GM19452 (cell line): ENCODE measurements around the gene CDC42BPA.
"Not testable (repeated sequence)": the region's sequence is repeated elsewhere in the genome, so short reads cannot be mapped to it uniquely, and the experiment has no call there.

Experiments used
- ATAC-seq: cut with Tn5 transposase; IDR thresholded peaks from one replicate; pipeline ENCODE4 v1.9.1; 2021; ENCODE audit not compliant: unreplicated experiment

The CDC42BPA gene

DNA sequence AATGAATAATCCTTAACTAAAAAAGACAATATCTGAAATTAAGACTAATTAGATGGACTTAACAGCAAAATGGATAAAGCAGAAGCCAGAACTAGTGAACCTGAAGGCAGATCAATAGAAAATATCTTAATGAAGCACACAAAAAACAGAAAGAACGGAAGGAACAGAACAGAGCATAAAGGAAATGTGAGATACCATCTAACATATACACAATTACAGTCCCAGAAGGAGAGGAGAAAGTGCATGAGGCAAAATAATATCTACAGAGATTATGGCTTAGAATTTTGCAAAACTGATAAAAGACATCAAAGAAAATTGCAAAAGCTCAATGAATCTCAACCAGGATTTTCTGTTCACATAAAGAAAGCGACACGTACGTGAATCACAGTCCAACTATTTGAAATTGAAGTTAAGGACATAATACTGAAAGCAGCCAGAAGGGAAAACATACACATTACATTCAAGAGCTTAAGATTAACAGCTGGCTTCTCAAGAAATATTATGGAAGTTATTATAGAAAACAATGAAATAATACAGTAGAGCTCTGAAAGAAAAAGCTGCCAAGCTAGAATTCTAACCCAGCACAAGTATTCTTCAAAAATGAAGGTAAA, 182.0 kb downstream of the CDC42BPA start:
- ATAC-seq = no peak

DNA sequence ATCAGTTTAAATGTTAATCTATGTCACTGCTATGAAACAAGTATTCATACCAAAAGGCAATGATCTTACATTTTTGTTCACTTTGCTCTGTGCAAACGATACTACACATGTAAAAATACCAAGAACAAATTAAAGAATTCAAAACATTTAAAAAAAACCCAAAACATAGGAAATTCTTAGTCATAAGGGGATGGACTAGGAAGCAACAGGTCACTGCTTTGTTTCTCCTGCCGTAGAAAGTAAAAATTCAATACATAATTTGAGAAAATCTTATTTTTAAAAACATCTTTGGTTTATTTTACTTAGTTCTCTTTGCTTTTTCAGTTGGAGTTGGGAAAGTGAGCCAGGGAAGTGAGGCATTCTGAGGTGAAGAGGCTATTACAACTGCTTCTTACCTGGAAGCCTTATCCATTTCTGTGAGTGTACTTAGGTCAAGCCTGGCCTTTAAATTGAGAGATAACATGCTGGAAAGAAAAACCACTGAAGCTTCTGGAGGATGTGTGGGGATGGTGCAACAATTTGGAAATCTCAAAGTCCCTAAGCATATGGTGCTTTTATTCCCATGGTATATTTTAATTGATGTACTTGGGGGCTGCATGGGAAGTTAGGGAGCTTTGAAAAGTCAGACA, 183.5 kb downstream of the CDC42BPA start:
- ATAC-seq = no peak

DNA sequence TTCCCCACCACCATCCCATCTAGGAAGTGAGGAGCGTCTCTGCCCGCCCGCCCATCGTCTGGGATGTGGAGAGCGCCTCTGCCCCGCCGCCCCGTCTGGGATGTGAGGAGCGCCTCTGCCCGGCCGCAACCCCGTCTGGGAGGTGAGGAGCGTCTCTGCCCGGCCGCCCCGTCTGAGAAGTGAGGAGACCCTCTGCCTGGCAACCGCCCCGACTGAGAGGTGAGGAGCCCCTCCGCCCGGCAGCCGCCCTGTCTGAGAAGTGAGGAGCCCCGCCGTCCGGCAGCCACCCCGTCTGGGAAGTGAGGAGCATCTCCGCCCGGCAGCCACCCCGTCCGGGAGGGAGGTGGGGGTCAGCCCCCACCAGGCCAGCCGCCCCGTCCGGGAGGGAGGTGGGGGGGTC, 185.6 kb downstream of the CDC42BPA start:
- ATAC-seq = not testable (repeated sequence)

DNA sequence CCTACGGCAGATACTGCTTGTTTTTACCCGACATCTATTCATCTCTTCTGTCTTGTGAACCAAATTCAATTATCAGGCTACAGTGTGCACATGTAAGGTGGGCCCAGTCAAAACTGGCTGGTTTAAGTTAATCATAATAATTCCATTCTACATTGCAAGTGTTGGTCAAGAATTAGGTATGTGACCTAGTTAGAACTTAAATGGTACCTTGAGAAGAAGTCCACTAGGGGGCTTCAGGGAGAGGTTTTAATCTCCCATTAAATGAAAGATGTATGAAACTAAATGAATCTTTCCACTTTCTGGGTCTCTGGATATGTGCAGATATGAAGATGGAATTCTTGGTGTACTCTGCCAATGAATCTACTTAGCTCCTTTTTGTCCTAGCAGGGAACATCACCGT, 187.1 kb downstream of the CDC42BPA start:
- no peak for ATAC-seq

DNA sequence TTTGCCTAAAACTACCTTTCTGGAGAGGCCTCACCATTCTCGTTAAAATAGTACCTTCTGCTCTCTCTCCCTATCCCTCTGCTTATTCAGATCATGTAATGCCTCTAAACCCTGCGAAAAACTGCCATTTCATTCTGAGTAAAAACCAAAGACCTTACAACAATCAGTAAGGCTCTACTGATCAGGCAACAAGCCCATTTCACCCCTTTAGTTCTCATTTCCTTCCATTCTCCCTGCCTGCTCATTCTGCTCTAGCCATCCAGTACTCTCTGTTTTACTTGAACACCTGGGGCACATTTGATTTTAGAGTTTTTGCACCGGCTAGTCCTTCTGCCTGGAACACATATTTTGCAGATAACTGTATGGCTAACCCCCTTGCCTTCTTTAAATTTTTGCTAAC, 190.4 kb downstream of the CDC42BPA start:
- ATAC-seq = no peak

DNA sequence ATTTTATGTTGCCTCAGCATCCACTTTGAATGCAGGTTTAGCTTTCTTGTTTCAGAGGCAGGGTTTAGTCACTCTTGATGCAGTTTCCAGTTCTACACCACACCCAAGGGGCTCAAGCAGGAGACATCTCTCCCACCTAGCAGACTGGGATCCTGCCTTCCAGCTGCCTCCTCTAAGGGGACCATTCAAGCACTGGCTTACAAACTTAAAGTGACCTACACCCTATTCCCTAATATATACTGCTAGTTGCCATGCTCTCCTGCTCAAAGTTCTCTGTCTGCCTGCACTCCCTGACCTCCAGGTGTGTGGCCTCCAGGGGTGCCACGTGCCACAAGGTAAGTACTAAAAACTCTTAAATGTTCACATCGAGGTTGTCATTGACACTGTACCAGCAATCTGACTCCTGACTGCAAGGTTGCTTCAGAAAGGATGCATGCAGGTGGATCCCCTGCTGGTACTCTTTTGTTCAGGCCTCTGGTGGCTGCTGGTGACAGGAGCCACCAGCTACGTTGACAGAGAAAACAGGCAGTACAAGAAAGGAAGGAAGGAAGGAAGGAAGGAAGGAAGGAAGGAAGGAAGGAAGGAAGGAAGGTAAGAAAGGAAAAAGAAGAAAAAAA, 192.3 kb downstream of the CDC42BPA start:
- no peak for ATAC-seq

DNA sequence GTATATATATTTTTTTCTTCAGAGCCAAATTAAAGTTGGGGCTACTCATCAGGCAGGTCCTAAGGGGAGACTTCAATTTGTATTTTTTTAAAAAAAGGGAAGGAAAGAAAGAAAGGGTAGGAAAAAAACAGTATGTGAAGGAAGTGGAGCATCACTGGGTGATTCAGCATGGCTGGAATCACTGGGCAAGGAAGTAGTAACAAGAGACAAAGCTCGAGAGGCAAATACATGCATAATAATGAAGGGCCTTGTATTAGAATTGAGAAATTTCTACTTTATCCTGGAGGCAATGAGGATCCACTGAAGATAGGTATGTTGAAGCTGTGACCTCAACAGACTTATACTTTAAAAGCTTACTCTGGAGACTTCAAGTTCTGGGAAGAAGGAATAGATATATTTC, 193.8 kb downstream of the CDC42BPA start:
- ATAC-seq = no peak

DNA sequence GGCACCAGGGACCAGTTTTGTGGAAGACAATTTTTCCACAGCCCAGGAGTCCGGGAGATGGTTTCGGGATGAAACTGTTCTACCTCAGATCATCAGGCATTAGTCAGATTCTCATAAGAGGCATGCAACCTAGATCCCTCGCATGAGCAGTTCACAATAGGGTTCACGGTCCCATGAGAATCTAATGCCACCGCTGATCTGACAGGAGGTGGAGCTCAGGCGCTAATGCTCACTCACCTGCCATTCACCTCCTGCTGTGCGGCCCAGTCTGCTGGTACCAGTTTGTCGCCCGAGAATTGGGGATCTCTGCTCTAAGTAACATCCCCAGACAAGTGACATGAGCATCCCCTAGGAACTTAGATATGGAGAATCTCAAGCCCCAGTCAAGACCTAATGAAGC, 197.5 kb downstream of the CDC42BPA start:
- no peak for ATAC-seq

DNA sequence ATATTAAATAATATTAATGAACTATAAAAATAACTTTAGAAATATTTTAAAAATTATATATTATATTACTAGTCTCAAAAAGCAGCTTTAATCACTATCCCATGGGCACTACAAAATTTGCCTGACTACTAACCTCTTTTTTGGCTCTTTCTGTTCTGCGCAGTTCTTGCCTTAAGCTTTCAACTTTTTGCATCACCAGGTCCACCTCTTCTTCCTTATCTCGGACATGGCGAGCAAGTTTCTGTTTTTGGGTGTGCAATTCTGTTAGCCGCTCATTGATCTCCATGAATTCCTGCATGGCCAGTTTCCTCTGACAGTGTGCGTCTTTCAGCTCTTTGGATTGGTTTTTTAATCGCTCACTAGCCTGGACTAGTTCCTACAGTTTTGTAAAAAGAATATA, 205.8 kb downstream of the CDC42BPA start:
- ATAC-seq = no peak

DNA sequence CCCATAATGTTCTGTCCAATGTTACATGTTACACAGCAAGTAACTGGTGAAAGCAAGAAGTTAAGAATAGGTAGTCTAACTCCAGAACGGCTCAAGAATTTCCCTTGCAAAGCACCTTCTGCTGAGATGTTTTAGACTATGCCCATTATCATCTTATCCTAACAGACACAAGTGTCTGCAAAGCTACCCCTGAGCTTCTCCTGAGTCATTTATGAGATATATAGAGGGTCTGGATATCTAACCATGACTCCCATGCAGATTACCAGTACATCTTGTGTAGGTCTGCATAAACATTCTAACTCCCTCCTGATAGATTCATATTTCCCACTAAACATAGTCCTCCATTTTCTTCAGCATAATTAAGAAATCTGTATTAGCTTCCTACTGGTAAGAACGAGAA, 206.5 kb downstream of the CDC42BPA start:
- no peak for ATAC-seq

DNA sequence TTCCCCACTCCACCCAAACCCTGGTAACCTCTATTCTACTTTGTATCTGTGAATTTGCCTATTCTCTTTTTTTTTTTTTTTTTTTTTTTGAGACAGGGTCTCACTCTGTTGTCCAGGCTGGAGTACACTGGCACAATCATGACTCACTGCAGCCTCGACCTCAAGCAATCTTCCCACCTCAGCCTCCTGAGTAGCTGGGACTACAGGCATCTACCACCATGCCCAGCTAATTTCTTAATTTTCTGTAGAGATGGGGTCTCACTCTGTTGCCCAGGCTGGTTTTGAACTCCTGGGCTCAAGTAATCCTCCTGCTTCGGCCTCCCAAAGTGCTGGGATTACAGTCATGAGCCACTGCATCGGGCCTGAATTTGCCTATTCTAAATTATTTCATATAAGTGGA, 213.0 kb downstream of the CDC42BPA start:
- ATAC-seq = not testable (repeated sequence)

DNA sequence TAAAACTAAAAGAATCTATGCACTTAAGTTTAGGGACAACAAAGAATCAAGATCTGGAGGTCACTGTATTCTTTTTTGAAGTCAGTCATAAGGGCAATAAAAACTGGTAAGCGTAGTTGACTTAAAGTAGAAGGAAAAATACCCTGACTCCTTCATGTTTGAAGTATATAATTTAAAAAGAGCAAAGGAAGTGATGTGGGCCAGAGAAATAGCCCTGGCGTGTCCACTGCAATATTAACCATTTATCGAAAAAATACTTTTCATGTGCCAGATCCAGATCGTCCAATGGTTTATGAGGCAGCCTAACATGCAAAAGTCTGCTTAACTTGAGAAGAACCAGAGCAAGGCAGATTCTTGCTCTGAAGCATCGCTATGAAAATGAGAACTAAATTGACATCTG, 216.2 kb downstream of the CDC42BPA start:
- ATAC-seq = no peak

DNA sequence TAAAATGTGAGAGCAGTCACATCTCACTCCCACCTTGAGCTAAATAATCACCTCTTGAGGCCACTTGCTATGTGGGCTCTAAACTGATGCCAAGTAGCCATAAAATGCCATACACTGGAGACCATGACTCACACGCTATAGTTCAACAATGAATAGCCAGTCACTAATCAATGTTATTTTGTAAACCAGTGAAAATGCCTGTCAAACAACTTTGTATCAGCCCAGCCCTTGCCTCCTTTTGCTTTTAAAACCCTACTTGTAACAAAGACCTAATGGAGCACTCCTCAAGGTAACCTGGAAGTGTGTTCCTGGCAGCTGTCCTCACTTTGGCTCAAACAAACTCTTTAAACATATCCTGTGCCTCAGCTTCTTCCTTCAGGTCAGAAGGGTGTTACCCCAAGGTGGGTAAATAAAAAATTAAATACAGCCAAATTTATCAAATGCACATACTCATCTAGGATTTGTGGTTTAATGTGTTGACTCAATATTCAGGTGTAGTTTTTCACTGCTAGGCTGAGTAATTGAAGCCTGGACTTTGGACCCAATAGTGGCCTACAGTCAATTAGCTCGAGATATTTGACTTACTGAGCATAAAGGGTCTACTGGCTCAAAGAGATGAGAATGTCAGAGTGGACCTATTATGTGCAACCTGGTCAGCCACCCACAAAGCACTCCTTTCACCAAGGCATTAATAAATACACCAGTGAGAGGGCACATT, 223.9 kb downstream of the CDC42BPA start:
- ATAC-seq = no peak

DNA sequence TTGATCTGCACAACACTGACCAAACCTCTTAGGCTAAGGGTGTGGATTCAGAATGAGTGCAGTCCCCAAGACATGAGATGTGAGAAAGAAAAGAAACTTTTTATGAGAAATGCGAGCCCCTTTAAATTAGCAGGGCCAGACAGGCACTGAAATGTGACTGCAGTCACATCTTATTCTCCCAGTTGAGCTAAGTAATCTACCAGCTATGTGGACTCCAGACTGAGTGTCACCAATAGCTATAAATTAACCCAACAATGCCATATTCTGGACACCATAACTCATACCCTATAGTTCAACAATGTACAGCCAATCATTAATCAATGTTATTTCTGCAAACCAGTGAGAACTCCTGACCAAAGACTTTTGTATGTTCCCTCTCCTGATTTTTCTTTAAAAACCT, 225.0 kb downstream of the CDC42BPA start:
- ATAC-seq = no peak

DNA sequence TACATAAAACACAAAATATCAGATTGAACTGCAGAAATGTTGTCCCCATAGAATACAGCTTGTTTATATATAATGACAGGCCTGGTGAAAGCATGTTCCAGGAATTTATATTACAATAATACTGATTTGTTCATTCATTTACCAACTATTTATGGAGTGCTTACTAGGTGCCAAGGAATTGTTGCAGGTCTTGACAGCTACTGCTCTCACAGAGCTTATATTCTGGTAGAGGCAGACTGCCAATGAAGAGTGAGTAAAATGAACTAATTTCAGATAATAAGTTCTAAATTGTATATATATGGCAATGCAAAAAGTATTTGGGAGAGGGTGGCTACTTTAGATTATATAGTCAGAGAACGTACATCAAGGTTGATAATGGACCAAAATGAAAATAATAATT, 226.2 kb downstream of the CDC42BPA start:
- ATAC-seq = no peak

DNA sequence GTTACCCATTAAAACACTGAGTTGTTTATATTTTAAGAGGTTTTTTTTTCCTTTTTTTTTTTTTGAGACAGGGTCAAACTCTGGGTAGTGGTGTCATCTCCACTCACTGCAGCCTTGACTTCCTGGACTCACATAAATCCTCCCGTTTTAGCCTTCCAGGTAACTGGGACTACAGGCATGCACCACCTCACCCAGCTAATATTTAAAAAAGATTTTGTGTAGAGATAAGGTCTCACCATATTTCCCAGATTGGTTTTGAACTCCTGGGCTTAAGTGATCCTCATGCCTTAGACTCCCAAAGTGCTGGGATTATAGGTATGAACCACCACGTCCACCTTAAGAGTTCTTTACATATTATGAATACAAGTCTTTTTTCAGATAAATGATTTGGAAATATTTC, 231.7 kb downstream of the CDC42BPA start:
- no peak for ATAC-seq

DNA sequence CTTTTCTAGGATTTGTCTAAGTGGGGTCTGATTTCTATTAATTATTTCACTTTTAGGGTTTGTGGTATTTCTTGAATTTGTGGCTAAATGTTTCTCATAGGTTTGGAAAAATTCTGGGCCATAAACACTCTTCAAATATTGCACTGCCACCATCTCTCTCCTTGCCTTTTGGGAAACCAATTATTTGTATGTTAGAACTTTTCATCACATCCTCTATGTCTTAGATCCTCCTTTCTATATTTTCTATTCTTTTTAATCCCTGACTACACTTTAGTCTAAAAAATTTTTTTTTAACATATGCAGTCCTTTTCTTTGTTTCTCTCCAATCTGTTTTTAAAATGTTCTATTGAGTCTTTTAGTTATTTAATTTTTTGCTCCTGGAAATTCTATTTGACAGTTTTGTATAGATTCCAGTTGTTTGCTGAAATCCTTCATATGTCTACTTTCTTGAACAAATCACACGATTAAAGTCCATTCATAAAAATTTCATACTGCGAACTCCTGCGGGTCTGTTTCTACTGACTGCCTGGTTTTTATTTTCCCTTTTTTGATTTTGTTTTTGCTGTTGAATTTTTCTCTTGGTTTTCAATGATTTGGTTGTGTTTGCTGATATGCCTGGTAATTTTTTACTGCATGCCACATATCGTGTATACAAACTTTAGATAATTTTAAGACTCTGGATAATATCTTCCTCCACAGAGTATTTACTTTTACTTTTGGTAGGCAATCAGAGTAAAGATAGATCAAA, 235.1 kb downstream of the CDC42BPA start:
- ATAC-seq = no peak

DNA sequence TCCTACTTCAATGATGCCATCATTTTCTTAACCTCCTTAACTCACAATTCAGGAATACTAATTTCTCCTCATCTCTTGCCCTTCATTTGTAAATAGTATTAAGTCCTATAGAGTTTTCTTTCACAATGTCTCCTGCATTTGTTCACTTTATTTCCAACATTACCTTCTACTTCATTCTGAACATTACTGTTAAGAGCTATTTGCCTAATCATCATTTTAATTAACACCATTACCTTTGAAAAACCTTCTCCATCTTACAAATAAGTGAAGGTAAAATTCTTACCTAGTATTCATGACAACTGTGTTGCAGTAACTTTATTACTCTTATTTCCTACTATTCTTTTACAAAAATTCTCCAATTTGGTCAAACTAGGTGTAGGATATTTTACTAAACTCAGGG, 240.5 kb downstream of the CDC42BPA start:
- ATAC-seq = no peak

DNA sequence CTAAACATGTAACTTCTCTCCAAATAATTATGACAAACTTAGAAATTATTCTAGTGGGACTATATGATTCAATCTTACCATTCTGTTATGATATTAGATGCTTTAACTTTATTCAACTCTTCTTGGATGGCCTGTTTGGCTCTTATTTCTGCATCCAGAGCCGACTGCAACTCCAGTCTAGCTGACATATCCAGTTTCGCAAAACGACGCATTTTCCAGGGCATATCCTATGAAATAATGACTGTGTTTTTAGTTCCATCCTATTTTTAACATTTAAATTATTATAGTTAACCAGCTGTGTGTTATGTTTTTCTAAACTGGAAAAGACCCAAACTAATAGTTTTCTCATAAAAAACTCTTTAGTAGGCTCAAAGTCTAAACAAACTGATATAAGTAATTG, 244.5 kb downstream of the CDC42BPA start:
- no peak for ATAC-seq

DNA sequence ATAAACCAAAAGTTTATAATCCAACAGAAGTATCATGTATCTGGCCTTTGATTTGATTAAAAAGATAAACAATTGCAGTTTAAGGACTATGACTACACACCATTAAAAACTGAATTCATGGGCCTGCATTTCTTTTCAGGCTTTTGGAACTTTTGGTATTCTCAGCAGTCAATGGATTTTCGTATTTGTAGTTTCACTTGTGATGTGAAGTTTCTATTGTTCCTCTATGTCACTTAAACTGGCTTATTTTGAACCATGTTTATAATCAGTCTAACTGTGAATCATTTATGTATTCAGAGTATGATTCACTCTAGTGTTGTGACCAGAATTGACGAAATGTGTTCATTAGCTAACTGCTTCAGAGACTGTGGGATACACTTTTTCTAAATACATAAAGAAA, 245.3 kb downstream of the CDC42BPA start:
- ATAC-seq = no peak

DNA sequence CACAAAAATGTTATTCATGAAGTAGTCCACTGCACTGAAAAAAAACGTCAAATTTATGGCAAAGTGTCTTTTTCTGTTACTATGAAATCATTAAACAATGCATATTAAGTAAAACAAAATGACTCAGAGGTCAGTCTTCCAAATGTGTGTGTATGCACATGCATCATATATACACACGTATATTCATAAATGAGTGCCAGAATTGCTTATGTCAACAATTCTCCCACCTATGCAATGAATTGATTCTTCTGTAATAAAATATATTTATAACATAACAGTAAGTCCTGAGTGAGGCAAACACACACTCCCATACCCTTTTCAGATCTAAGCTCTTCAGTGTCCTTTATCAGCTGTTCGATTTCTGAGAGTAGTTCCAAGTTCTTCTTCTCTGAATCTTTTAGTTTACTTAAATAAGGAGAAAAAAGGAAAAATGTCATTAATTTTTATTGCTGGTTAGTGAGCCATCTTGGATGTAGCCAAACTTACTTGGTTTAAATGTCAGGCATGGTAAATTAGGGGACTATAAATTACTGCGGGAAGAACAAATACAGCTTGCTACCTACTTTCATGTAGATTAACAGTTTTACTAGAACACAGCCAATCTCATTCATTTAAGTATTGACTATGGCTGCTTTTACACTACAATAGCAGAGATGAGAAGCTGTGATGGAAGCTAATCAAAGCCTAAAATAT, 246.3 kb downstream of the CDC42BPA start:
- no peak for ATAC-seq
